Skeletal muscle satellite cell (primary cell): Measurements from ENCODE around the gene TMED3.
"Not testable (repeated sequence)": the region's sequence is repeated elsewhere in the genome, so short reads cannot be mapped to it uniquely, and the experiment has no call there.

Experiments used
- H3K27me3 ChIP-seq: 2 replicates; pipeline ENCODE4 v1.7.0; 2013; ENCODE audit warnings: low read length; ENCODE audit not compliant: control insufficient read depth, insufficient read depth
- H3K36me3 ChIP-seq: 2 replicates; pipeline ENCODE4 v1.7.0; 2013; ENCODE audit warnings: mild to moderate bottlenecking, control low read depth, low read length; ENCODE audit not compliant: insufficient read depth
- H3K4me1 ChIP-seq: 2 replicates; pipeline ENCODE4 v1.7.0; 2013; ENCODE audit warnings: low read length; ENCODE audit not compliant: control insufficient read depth, insufficient read depth
- H3K4me2 ChIP-seq: 2 replicates; pipeline ENCODE4 v1.7.0; 2013; ENCODE audit warnings: mild to moderate bottlenecking, low read length
- H3K4me3 ChIP-seq: 2 replicates; pipeline ENCODE4 v1.7.0; 2013; ENCODE audit warnings: low read length
- H3K9ac ChIP-seq: 2 replicates; pipeline ENCODE4 v1.7.0; 2013; ENCODE audit warnings: mild to moderate bottlenecking, low read depth, low read length, moderate library complexity
- H3K9me3 ChIP-seq: replicated peaks from 2 replicates; pipeline ENCODE4 v1.7.0; 2013; ENCODE audit warnings: mild to moderate bottlenecking, control low read depth, low read length

Gene TMED3

DNA sequence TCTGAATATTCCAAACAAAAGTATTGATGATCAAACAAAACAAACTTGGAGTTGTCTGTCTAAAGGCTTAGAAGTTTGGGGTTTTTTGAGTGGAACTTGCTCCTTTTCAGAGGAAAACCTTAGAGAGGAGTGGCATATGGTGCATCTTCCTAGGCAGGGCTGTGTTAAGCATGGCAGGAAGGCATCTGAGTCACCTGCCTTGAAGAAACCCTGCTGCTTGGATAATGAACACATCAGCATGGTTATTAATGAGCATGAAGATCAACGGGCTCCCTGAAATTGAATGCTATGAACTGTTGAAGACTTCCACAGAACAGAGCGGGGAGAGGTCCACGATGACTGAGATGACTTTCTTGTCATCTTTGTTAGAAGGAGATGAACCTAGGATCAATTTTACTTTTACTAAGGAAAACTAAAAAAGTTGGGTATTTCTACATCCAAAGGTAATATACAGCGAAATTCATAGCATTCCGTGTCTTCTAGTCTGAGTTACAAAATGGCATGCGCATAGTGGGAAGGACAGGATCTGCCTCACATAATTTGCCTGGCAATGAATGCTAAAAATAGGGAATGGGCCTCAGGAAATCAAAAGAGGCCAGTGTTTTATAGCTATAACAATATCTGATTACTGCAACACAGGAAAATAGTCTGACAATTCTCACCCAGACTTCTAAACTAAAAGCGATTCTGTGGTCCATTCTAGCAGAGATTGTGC, 11.6 kb upstream of the TMED3 start:
- Histone ChIP-seq H3K4me2 (no peak overlapping the region), H3K9me3 (no peaks in the 10 kb centered on the region), H3K27me3 (peaks cover 54% of the 10 kb centered on the region), H3K9ac (no peak overlapping the region), H3K4me3 (no peak overlapping the region), H3K36me3 (no peaks in the 10 kb centered on the region), H3K4me1 (no peaks in the 10 kb centered on the region)

DNA sequence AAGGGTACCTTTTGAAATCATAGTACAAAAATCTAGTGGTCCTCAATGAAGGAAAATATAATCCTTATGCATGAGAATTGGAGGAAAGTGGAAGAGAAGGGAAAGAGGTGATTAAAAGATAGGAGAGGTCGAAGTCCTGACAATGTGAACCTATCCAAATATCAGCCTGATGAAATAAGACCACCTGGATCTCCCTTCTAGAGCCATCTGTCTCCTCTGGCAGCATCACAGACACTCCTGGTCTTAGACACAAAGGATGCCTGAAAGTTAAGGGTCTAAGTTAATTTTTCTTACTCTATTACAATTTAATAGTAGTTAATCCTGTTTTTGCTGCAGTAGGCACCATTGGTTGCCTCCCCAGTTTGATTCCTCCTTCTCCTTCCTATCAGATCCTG, 11.1 kb upstream of the TMED3 start:
- H3K9me3 ChIP-seq = no peaks in the 10 kb centered on the region
- H3K4me1 ChIP-seq = no peaks in the 10 kb centered on the region
- no peaks in the 10 kb centered on the region for H3K36me3 ChIP-seq
- peaks cover 57% of the 10 kb centered on the region for H3K27me3 ChIP-seq
- no peak overlapping the region for H3K9ac ChIP-seq
- H3K4me3 ChIP-seq = no peak overlapping the region
- H3K4me2 ChIP-seq = no peak overlapping the region

DNA sequence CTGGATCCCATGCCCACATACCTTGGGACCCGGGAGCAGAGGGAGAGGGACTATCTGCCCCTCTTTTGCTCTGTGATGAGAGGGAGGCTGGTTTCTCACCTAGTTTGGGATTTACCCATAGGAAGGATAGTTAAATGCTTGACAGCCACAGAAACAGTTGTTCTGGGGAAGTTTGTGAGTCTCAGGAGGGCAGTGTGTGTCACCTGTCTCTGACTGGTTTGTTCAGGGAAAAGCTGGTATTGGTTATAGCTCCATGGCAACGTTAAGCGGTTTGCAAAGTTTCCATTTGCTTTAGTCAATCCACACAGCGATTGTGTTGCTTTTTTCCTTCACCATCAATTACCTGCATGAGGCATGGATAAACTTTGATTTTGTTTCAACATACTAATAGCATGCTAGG, 3.7 kb upstream of the TMED3 start:
- no peaks in the 10 kb centered on the region for H3K9me3 ChIP-seq
- H3K4me1 ChIP-seq = peaks cover 7% of the 10 kb centered on the region
- H3K4me3 ChIP-seq = no peak overlapping the region
- no peak overlapping the region for H3K4me2 ChIP-seq
- no peaks in the 10 kb centered on the region for H3K36me3 ChIP-seq
- peaks cover 49% of the 10 kb centered on the region for H3K27me3 ChIP-seq
- H3K9ac ChIP-seq = no peak overlapping the region

DNA sequence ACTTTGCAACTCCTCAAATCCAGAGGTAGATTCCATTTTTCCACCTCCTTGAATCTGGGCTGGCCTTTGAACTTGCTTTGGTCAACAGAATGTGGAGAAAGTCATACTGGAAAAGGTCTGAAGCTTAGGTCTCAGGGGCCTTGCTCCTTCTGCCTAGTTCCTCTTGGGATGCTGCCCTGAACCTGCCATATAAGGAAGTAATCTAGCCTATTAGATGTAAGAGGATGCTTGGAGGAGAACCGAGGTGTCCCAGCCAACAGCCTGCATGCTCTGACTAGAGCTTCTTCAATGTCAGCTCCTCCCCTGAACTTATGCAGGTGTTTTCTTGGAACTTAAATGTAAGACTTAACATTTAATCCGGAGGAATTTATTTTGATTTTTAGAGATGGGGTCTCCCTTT, 2.0 kb upstream of the TMED3 start:
- H3K4me1 ChIP-seq = peaks cover 11% of the 10 kb centered on the region
- H3K27me3 ChIP-seq = peaks cover 39% of the 10 kb centered on the region

DNA sequence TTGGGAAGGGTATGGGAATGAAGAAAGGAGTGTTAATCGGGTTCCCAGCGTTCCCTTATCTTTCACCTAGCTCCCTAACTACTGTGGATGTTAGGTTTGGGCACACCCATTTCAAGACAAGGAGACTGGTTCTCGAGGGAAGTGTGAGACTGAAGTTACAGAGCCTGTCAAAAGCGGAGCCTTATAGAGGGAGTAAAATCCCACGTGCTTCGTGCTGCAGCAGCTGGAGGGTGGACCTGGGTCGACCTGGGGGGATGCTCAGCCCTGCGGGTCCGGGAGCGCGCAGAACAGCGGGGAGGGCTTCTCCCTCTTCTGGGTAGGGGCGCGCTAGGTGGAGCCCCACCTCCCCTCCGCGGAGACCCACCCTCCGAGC, 314 bp upstream of the TMED3 start:
- peak overlapping the region; percentile 95 for H3K4me2 ChIP-seq
- H3K9me3 ChIP-seq = no peaks in the 10 kb centered on the region
- peaks cover 30% of the 10 kb centered on the region for H3K27me3 ChIP-seq
- no peak overlapping the region for H3K9ac ChIP-seq
- H3K36me3 ChIP-seq = peaks cover 22% of the 10 kb centered on the region
- peak overlapping the region; percentile 100 for H3K4me3 ChIP-seq
- peaks cover 11% of the 10 kb centered on the region for H3K4me1 ChIP-seq

More for the DNA sequence above, 2.0 kb upstream of the TMED3 start:
- Histone ChIP-seq H3K9ac (no peak overlapping the region), H3K9me3 (no peaks in the 10 kb centered on the region), H3K4me2 (no peak overlapping the region), H3K36me3 (peaks cover 5% of the 10 kb centered on the region), H3K4me3 (no peak overlapping the region)

DNA sequence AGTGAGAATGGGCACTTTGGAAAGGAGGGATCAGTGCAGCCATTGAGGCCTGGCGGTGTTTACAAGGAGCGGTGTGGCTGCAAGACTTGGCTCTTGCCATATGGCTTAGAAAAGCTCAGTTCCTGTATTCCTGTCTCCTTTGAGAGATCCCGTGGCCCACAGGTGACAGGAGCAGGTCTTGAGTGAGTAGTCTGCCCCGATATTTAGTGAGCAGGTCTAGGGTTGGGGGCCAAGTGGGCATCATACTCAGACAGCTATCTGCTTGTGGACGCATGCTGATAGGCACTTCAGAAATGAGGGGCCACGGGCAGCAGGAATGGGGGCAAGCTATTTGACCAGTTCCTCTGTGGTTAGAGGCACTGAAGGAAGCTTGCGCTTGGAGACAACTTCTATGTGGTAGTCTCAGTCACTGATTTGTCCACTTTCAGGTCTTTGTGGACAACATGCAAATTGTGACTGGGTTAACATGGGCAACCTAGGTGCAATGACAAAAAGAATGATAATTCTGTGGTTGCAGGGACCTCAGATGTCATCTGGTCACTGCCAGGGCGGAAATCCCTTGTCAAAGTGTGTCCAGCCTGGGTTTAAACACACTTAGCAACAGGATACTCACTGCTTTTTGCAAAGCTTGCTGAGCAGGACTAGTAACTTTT, 1.1 kb downstream of the TMED3 start:
- Histone ChIP-seq H3K36me3 (peaks cover 36% of the 10 kb centered on the region), H3K27me3 (peaks cover 23% of the 10 kb centered on the region), H3K4me2 (peak overlapping the region; percentile 95), H3K4me1 (peaks cover 11% of the 10 kb centered on the region), H3K4me3 (peak overlapping the region; percentile 100), H3K9me3 (no peaks in the 10 kb centered on the region), H3K9ac (peak overlapping the region; percentile 97)

DNA sequence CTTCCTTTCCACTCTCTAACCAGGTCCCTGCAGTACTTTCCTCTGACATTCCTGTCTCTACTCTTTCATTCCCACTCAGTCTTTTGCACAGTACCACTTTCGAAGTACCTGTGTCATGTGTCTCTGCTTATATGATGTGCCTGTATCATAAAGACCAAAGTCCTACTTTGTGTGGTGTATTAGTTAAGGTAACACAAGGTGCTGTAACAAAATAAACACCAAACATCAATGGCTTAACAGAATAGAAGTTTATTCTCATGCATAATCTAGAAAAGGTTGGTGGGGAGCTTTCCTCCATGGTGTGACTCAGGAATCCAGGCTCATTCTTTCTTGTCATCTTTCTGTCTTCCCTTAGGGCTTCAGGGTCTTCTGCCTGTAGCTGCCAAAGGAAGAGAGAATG, 3.3 kb downstream of the TMED3 start:
- H3K4me1 ChIP-seq = peaks cover 11% of the 10 kb centered on the region
- H3K36me3 ChIP-seq = peaks cover 56% of the 10 kb centered on the region
- H3K4me3 ChIP-seq = no peak overlapping the region
- no peak overlapping the region for H3K9ac ChIP-seq
- peaks cover 5% of the 10 kb centered on the region for H3K27me3 ChIP-seq
- no peak overlapping the region for H3K4me2 ChIP-seq
- no peaks in the 10 kb centered on the region for H3K9me3 ChIP-seq

DNA sequence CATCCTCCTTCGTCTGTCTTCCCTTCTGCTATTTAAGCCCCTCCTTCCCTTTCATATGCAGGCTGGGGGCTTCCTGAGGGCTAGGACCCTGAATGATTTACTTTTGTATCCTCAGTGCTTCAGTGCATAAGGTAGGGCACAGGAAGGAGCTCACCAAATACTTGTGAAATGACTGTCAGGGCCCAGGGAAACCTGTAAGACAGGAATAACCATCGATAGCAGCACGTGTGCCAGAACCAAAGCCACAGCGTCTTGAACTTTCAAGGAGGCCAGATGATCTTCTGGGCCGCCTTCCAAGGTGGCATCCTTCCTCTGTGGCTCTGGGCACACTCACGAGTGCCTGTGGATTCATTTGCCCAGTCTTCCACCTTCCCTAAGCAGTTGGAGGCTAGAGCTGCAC, 3.9 kb downstream of the TMED3 start:
- peaks cover 60% of the 10 kb centered on the region for H3K36me3 ChIP-seq
- no peak overlapping the region for H3K9ac ChIP-seq
- H3K27me3 ChIP-seq = peaks cover 2% of the 10 kb centered on the region
- H3K9me3 ChIP-seq = no peaks in the 10 kb centered on the region
- no peak overlapping the region for H3K4me2 ChIP-seq
- no peak overlapping the region for H3K4me3 ChIP-seq
- H3K4me1 ChIP-seq = peaks cover 11% of the 10 kb centered on the region

DNA sequence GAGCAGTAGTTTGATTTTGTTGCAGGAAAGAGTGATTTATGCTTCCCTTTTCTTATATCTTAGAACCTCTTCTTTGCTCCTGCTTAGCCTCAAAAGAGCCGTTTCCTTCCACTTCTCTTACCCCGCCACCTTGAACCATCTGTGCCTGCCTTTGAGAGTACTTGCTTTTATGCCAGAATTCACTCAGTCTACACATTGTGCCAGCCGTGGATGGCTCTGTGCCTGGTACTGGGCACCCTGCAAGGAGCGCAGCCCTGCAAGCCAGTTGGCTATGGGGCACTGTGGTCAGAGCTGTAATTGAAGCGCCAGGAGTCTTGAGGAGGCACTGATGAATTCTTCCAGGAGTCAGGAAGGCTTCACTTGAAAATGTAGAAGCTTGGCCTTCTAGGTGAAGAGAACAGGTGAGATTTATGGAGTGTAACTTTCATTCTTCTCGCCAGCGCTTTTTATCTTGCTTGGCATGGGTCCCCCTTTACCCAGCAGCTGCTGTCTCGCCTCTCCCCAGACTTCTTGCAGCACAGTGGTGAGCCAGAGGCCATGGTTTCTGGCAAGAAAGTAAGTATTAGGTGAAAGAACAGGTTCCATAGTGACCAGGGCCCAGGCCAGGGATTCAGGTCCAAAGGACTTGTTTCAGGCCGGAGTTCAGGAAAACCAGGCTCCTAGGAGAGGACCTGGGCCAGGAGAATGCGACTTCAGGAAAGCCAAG, 4.9 kb downstream of the TMED3 start:
- H3K9me3 ChIP-seq = no peaks in the 10 kb centered on the region
- H3K4me3 ChIP-seq = no peak overlapping the region
- peaks cover 11% of the 10 kb centered on the region for H3K4me1 ChIP-seq
- H3K36me3 ChIP-seq = peaks cover 65% of the 10 kb centered on the region
- no peaks in the 10 kb centered on the region for H3K27me3 ChIP-seq
- H3K4me2 ChIP-seq = no peak overlapping the region
- no peak overlapping the region for H3K9ac ChIP-seq

DNA sequence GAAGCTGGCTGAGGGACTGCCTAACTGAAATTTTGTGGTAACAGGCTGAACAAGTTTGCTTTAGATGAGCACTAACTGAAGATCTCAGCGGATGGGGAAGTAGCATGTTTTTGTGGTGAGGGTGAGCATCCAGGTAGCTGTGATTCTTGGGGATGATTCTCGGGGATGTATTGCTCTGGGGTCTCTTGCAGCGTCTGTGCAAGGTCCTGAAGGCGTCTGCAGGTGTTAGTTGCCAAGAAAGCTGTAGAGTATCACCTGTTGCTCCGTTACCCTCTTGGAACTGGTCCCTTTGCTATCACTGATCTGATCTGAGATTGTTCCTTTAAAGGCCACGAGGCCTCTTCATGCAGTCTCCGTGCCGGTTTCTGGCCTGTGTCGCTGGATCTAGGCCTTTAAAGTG, 6.0 kb downstream of the TMED3 start:
- H3K4me2 ChIP-seq = no peak overlapping the region
- no peaks in the 10 kb centered on the region for H3K27me3 ChIP-seq
- H3K4me3 ChIP-seq = no peak overlapping the region
- no peaks in the 10 kb centered on the region for H3K9me3 ChIP-seq
- peaks cover 7% of the 10 kb centered on the region for H3K4me1 ChIP-seq
- H3K9ac ChIP-seq = no peak overlapping the region
- H3K36me3 ChIP-seq = peaks cover 74% of the 10 kb centered on the region

DNA sequence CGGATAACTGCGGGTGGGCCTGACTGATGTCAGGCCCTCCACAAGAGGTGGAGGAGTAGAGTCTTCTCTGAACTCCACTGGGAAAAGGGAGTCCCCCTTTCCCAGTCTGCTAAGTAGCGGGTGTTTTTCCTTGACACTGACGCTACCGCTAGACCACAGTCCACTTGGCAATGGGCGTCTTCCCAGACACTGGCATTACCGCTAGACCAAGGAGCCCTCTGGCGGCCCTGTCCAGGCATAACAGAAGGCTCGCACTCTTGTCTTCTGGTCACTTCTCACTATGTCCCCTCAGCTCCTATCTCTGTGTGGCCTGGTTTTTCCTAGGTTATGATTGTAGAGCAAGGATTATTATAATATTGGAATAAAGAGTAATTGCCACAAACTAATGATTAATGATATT, 9.1 kb downstream of the TMED3 start:
- not testable (repeated sequence) for H3K9me3 ChIP-seq, H3K9ac ChIP-seq, H3K4me1 ChIP-seq, H3K4me3 ChIP-seq, H3K4me2 ChIP-seq, H3K27me3 ChIP-seq
- H3K36me3 ChIP-seq = peaks cover 75% of the 10 kb centered on the region
